ENCODE data around the gene SPOP. TPM values are rescaled to one million over a fixed set of nuclear protein-coding genes. Genes with fewer than 3 reads are reported as not detected.

The SPOP gene
- total RNA-seq, 1 experiment from 2014 or later: 58.0 TPM

DNA sequence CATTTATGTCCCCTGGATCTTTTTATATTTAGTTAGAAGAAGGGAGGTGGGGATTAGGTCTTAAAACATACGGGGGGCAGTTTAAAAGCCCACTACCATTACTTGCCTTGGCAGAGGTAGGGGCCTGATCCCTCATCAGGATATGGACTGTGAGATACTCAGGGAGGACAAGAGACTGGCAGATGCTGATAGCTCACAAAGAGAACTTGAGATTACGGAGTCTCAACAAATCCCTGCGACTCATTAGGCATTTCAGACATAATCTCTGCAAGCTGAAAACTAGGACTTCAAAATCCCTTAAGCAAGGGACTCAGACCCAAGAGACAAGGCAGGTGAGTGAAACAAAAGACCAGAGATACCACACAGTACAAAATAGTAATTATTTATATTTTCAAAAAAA is 79.0 kb downstream of the SPOP start:
- no peaks in the 10 kb centered on the region for H3K27me3 ChIP-seq (ENCODE audit: control insufficient read depth, insufficient read depth, low read length)
- DNase-seq (ENCODE audit: low read depth, low spot score): no peak
- in situ Hi-C loops (cut with HindIII; ENCODE audit: low pct_unique_long_range_greater_than_20kb, low sequenced_read_pairs) (no loop called here), intact Hi-C loops (cut with micrococcal nuclease; ENCODE audit: unreplicated experiment) (no loop called here)
- CTCF ChIA-PET: interaction anchor here (0.7 kb wide), 1 partner anchor 283 kb away, joined by 3 read pairs; no protein-coding TSS in a partner anchor
- no TSS peak for BruUV-seq (replicated peaks)
- H3K36me3 ChIP-seq (ENCODE audit: control insufficient read depth, insufficient read depth, low read length): peaks cover 9% of the 10 kb centered on the region
- H3K9me3 ChIP-seq (ENCODE audit: control insufficient read depth, insufficient read depth, low read depth, low read length): no peaks in the 10 kb centered on the region
- no peak overlapping the region for H3K4me3 ChIP-seq (ENCODE audit: low read depth in 2 of 2, low read length in 2 of 2)
- TF ChIP-seq TCF7L2 (IDR thresholded peaks at IDR 0.05; ENCODE audit: low read depth, low read length) (no peak), SIN3A (IDR thresholded peaks at IDR 0.05; ENCODE audit: borderline replicate concordance, insufficient read depth, low read depth, low read length) (no peak), POLR2AphosphoS5 (IDR thresholded peaks at IDR 0.05; ENCODE audit: low read depth, low read length) (no peak)
- TF ChIP-seq, protein P1, sequence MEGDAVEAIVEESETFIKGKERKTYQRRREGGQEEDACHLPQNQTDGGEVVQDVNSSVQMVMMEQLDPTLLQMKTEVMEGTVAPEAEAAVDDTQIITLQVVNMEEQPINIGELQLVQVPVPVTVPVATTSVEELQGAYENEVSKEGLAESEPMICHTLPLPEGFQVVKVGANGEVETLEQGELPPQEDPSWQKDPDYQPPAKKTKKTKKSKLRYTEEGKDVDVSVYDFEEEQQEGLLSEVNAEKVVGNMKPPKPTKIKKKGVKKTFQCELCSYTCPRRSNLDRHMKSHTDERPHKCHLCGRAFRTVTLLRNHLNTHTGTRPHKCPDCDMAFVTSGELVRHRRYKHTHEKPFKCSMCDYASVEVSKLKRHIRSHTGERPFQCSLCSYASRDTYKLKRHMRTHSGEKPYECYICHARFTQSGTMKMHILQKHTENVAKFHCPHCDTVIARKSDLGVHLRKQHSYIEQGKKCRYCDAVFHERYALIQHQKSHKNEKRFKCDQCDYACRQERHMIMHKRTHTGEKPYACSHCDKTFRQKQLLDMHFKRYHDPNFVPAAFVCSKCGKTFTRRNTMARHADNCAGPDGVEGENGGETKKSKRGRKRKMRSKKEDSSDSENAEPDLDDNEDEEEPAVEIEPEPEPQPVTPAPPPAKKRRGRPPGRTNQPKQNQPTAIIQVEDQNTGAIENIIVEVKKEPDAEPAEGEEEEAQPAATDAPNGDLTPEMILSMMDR (IDR thresholded peaks at IDR 0.05): no peak
- TF ChIP-seq, protein P2, sequence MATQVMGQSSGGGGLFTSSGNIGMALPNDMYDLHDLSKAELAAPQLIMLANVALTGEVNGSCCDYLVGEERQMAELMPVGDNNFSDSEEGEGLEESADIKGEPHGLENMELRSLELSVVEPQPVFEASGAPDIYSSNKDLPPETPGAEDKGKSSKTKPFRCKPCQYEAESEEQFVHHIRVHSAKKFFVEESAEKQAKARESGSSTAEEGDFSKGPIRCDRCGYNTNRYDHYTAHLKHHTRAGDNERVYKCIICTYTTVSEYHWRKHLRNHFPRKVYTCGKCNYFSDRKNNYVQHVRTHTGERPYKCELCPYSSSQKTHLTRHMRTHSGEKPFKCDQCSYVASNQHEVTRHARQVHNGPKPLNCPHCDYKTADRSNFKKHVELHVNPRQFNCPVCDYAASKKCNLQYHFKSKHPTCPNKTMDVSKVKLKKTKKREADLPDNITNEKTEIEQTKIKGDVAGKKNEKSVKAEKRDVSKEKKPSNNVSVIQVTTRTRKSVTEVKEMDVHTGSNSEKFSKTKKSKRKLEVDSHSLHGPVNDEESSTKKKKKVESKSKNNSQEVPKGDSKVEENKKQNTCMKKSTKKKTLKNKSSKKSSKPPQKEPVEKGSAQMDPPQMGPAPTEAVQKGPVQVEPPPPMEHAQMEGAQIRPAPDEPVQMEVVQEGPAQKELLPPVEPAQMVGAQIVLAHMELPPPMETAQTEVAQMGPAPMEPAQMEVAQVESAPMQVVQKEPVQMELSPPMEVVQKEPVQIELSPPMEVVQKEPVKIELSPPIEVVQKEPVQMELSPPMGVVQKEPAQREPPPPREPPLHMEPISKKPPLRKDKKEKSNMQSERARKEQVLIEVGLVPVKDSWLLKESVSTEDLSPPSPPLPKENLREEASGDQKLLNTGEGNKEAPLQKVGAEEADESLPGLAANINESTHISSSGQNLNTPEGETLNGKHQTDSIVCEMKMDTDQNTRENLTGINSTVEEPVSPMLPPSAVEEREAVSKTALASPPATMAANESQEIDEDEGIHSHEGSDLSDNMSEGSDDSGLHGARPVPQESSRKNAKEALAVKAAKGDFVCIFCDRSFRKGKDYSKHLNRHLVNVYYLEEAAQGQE (IDR thresholded peaks at IDR 0.05; ENCODE audit: insufficient read depth in 1 of 2, low read depth in 2 of 2, low read length in 1 of 2): no peak
- POLR2A ChIA-PET: no interaction called here
- no peak for ATAC-seq
- no peak overlapping the region for H3K27ac ChIP-seq (ENCODE audit: low read length)
- H3K4me1 ChIP-seq (ENCODE audit: control insufficient read depth, insufficient read depth, low read length): no peaks in the 10 kb centered on the region

DNA sequence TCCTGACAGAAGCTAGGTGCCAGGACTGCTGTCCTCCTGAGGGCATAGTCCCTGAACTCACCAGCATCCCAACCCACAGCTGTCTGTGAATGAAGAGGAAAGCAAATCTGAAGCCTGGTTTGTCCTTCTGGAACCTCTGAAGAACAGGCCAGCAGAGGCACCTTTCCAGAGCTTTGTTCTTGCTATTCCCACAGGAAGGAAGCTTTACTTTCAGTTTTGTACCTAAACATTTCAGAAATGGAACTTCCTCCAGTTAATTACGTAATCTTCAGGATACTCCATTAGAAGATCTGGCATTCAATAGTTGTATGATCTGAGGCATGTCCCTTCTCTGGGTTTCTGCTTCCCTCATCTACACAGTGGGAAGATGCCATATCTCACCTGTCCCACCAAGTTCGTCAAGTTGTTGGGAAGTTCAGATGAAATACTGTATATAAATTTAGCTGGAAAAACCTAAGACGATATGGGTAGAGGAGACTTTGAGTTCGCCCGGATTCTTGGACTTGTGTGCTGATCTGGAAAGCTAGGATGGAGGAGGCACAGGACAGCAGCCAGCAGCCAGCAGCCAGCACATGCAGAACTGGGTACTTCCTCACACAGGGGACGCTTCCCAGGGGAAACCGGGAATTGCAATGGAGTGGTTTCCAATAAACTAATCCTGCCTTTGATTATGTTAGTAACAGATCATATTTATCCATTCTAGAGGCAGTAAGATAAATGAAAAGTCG is 79.8 kb downstream of the SPOP start:
- BruUV-seq (replicated peaks): no TSS peak
- TF ChIP-seq, protein P2 (IDR thresholded peaks at IDR 0.05; ENCODE audit: insufficient read depth in 1 of 2, low read depth in 2 of 2, low read length in 1 of 2): no peak
- TF ChIP-seq POLR2AphosphoS5 (IDR thresholded peaks at IDR 0.05; ENCODE audit: low read depth, low read length) (no peak), SIN3A (IDR thresholded peaks at IDR 0.05; ENCODE audit: borderline replicate concordance, insufficient read depth, low read depth, low read length) (no peak), TCF7L2 (IDR thresholded peaks at IDR 0.05; ENCODE audit: low read depth, low read length) (no peak)
- TF ChIP-seq, protein P1 (IDR thresholded peaks at IDR 0.05): no peak
- intact Hi-C loops (cut with micrococcal nuclease; ENCODE audit: unreplicated experiment): no loop called here
- Histone ChIP-seq H3K27me3 (ENCODE audit: control insufficient read depth, insufficient read depth, low read length) (no peaks in the 10 kb centered on the region), H3K9me3 (ENCODE audit: control insufficient read depth, insufficient read depth, low read depth, low read length) (no peaks in the 10 kb centered on the region), H3K4me1 (ENCODE audit: control insufficient read depth, insufficient read depth, low read length) (no peaks in the 10 kb centered on the region), H3K36me3 (ENCODE audit: control insufficient read depth, insufficient read depth, low read length) (peaks cover 7% of the 10 kb centered on the region), H3K4me3 (ENCODE audit: low read depth in 2 of 2, low read length in 2 of 2) (no peak overlapping the region), H3K27ac (ENCODE audit: low read length) (no peak overlapping the region)
- in situ Hi-C loops (cut with HindIII; ENCODE audit: low pct_unique_long_range_greater_than_20kb, low sequenced_read_pairs): no loop called here
- ChIA-PET CTCF (no interaction called here), POLR2A (no interaction called here)
- DNase-seq (ENCODE audit: low read depth, low spot score) (no peak), ATAC-seq (no peak)
